Measurements from ENCODE around the gene ANKHD1.
"Not testable (repeated sequence)": the region's sequence is repeated elsewhere in the genome, so short reads cannot be mapped to it uniquely, and the experiment has no call there.

The ANKHD1 gene

GRCh38 chr5:140565024-140565779 lies 163.6 kb downstream of the ANKHD1 start:
- no peak for DNase-seq

GRCh38 chr5:140565780-140566095 lies 164.1 kb downstream of the ANKHD1 start:
- no peak for DNase-seq

- no peak for DNase-seq
These were observed 165.0 kb downstream of the ANKHD1 start for GRCh38 chr5:140566665-140567064.

- no peak for DNase-seq
These were observed 165.6 kb downstream of the ANKHD1 start for GRCh38 chr5:140567136-140567818.

DNA sequence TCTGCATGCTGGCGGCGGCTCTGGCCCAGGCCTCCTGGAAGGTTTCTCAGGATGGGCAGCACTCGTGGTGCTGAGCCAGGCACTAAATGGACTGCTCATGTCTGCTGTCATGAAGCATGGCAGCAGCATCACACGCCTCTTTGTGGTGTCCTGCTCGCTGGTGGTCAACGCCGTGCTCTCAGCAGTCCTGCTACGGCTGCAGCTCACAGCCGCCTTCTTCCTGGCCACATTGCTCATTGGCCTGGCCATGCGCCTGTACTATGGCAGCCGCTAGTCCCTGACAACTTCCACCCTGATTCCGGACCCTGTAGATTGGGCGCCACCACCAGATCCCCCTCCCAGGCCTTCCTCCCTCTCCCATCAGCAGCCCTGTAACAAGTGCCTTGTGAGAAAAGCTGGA lies 166.2 kb downstream of the ANKHD1 start:
- DNase-seq: no peak

GRCh38 chr5:140568443-140569063 lies 166.9 kb downstream of the ANKHD1 start:
- no peak for DNase-seq

- no peak for DNase-seq
These were observed 167.6 kb downstream of the ANKHD1 start for GRCh38 chr5:140569197-140569596.

DNA sequence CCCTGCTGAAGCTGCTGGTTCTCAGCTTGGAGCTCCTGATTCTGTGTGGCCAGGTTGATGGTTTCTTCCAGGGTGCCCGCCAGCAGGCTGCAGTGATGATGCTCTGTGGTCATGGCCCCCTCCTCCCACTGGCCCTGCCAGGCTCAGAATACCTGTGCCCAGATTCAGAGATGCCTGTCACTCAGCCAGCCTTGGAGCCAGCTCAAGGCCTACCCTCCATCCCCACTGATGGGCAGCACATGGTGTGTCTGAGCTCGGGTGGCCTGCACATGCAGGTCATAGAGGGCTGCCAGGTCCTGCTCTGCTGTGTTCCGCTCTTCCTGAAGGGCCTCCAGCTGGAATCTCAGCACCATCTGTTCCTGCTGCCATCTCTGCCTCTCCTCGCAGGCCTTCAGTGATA lies 168.4 kb downstream of the ANKHD1 start:
- no peak for DNase-seq

DNA sequence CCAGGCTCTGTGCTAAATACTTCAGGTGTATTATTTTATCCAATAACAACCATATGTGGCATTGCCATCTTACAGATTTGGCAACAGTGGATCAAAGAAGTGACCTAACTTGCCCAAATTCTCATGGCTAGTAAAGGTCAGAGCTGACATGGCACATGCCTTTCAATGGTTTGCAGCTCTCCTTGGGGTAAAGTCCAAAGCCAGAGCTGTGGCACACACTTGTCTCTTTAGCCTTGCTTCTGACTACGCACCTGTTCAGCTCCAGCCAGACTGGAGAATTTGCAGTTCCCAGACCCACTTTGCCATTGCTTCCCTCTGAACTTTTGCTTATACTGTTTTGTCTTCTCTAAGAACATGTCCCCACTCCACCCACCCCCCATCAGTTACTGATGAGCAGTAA lies 168.9 kb downstream of the ANKHD1 start:
- no peak for DNase-seq

- DNase-seq: no peak
These were observed 169.5 kb downstream of the ANKHD1 start for GRCh38 chr5:140571105-140571504.

DNA sequence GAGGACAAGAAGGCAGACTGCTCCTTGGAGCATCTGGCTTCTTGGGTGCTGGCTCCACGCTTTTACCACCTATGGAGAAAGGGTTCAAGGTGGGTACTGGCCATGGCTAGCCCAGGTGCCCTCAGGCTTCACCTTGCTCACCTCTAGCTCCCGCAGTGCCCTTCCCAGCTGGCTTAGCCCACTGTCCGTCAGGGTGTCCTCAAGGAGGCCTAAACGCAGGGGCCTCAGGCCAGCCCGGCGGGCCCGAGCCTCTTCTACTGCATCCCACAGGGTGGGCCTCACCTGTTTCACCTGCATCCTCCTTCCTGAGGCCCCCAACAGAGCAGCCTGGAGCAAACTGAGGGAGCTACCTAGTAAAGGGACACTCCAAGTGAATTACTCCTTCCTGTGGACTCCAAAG lies 172.1 kb downstream of the ANKHD1 start:
- DNase-seq: no peak

GRCh38 chr5:140574165-140574564 lies 172.5 kb downstream of the ANKHD1 start:
- DNase-seq: no peak

DNA sequence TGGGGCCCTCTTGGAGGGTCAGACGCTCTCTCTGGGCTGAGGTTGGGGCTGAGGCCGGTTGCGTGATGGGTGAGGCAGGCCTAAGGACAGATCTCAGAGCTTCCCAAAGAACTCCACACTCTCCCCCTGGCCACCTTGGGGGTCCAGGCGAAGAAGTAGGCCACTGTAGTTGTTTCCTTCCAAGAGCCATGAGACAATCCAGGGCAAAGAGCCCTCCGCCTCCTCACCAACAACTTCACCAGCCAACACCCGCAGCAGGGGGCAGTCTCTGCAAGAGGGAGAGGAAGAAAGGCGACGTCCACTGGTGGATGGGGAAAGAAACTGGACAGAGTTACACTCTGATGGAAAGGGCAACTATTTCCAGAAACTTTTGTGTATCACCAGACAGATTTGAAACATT lies 173.7 kb downstream of the ANKHD1 start:
- no peak for DNase-seq

- no peak for DNase-seq
These were observed 175.2 kb downstream of the ANKHD1 start for GRCh38 chr5:140576776-140577201.

DNA sequence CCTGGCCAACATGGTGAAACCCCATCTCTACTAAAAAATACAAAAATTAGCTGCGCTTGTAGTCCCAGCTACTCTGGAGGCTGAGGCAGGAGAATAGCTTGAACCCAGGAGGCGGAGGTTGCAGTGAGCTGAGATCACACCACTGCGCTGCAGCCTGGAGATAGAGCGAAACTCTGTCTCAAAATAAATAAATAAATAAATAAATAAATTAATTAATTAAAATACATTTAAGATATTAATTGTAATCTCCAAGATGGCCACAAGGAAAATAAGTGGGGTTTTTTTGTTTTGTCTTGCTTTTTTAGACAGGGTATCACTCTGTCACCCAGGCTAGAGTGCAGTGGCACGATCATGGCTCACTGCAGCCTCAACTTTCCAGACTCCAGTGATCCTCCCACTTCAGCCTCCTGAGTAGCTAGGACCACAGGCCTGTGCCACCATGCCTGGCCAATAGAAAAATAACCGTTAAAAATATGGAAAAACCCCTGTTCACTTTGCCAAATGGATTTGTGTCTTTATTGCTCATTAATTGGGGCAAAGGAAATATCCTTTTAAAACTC lies 177.6 kb downstream of the ANKHD1 start:
- not testable (repeated sequence) for DNase-seq

DNA sequence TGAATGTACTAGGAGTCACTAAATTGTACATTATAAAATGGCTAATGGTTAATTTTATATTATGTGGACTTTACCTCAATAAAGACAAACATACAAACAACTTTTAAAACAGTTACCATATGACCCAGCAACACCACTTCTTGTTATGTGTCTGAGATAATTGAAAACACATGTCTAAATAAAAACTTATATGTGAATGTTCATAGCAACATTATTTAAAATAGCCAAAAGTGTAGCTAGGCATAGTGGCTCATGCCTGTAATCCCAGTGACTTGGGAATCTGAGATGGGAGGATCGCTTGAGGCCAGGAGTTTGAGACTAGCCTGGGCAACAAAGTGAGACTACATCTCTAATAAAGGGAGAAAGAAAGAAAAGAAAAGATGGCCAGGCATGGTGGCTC lies 185.9 kb downstream of the ANKHD1 start:
- DNase-seq: no peak

DNA sequence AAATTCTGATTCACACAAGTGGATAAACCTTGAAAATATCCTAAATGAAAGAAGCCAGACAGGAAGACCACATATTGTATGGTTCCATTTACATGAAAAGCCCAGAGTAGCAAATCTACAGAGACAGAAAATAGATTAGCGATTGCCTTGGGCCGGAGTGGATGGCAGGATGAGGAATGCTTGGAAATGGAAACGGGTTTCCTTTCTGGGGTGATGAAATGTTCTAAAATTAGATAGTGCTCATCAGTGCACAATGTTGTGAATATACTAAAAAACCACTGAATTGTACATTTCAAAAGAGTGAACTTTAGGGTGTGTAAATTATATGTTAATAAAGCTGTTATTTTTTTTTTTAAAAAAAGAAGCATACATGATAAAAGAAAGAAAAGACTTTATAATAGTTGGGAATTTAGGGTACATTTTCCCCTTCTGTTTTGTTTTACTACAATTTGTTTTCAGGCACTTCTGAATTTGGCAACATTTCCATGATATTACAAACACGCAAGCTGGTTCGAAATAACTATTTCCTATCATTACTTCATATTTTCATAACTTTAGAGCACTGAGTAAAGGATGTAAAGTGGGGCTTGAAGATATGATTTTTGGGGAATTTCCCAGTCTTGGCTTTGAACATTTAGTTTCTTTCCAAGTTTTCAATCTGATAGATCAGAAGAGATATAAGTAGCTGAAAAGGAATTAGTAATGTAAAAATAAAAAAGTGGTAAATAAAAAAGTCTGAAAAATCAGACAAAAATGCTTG lies 186.9 kb downstream of the ANKHD1 start:
- DNase-seq: no peak
